KG1 (cell line): ENCODE measurements around the gene GPHN.
A peak's percentile ranks its signal among the peaks of the same experiment; 100 is the strongest.
"Not testable (repeated sequence)": the region's sequence is repeated elsewhere in the genome, so short reads cannot be mapped to it uniquely, and the experiment has no call there.

Experiments used
- DNase-seq: peaks from one replicate; lab custom pipeline; 2025; lab: John Stamatoyannopoulos, UW

GPHN gene

GRCh38 chr14:67060546-67060945 is 552.6 kb downstream of the GPHN start:
- DNase-seq = no peak

GRCh38 chr14:67067070-67067814 is 559.3 kb downstream of the GPHN start:
- DNase-seq = not testable (repeated sequence)

GRCh38 chr14:67068251-67068650 is 560.3 kb downstream of the GPHN start:
- no peak for DNase-seq

DNA sequence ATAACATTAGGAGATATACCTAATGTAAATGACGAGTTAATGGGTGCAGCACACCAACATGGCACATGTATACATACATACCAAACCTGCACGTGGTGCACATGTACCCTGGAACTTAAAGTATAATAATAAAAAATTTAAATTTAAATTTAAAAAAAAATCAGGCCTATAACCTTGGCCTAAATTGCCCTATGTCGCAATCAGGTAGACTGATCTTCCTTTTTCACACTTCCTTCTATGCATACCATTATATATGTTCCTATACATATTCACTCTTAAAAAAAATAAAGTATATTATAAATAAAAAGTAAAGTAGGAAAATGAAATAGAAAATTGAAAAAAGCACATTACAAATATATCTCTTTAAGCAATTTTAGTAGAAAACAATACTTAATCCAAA is 563.6 kb downstream of the GPHN start:
- no peak for DNase-seq

DNA sequence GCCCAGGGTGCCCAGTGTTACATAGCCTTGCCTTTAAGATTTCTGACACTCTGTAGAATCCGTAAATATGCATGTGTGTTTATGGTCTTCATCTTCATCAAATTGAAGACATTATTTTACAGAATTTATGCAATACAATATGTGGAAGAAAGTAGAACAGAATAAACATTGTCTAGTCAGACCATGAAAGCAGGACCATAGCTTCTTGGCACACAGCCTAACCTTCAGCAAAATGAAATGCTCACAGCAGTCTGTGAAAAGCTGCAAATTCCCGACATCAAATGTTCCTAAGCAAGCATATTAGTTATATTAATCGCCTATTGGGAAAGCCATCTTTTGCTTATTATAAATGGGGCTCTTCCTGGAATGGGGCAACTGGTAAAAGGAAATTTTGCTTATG is 570.0 kb downstream of the GPHN start:
- no peak for DNase-seq

DNA sequence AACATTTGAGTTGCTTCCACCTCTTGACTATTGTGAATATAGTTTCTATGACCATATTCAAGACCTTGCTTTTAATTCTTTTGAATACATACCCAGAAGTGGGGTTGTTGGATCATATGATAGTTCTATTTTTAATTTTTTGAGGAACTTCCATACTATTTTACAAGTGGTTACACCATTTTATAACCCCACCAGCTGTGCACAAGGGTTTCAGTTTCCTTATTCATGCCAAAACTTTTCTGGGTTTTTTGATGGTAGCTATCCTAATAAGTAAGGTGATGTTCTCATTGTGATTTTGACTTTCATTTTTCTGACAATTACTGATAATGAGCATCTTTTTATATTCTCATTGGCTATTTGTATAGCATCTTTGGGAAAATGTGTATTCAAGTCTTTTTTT is 571.9 kb downstream of the GPHN start:
- DNase-seq = no peak

DNA sequence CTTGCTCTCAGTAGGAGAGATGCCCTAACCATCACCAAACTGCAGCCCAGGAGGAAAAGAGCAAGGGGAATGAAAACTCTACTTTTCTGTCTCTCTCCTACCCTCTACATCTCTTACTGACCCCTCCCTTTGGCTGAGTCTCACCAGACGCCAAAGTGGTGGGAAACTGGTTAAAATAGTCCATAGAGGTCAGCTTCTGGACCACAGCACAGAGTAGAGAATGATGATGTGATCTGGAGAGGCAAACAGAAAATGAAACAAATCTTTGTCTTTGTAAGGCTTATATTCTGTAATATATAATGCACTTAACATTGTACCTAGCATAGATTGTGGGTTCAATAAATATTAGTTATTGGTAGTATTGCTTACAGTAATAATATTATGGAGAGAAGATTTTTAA is 600.3 kb downstream of the GPHN start:
- DNase-seq = no peak

- DNase-seq = no peak
Measured at GRCh38 chr14:67111022-67111421, 603.1 kb downstream of the GPHN start.

GRCh38 chr14:67112344-67112743 is 604.4 kb downstream of the GPHN start:
- DNase-seq = no peak

- no peak for DNase-seq
Measured at GRCh38 chr14:67127174-67127573, 619.2 kb downstream of the GPHN start.

GRCh38 chr14:67129768-67130167 is 621.8 kb downstream of the GPHN start:
- no peak for DNase-seq

GRCh38 chr14:67131691-67132090 is 623.7 kb downstream of the GPHN start:
- no peak for DNase-seq

GRCh38 chr14:67133144-67133543 is 625.2 kb downstream of the GPHN start:
- no peak for DNase-seq

- DNase-seq = no peak
Measured at GRCh38 chr14:67133595-67134441, 625.9 kb downstream of the GPHN start.

GRCh38 chr14:67137744-67138371 is 629.9 kb downstream of the GPHN start:
- peak; percentile 2 for DNase-seq

DNA sequence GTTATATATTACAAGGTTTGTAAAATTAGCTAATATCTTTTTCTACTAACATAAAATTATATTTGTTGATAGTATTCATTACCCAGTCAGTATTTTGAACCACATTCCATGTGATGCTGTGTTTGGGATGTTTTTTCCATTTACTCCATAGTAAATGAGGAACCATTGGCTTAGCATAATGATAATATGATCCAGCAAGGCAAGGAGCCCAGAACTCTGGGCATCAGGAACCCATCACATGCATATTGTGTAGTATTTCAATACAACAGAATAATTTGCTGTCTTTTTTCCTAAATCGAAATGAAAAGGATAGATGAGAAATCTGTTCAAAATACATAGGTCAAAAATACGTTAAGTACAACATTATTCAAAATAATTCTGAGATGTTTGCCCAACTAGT is 632.6 kb downstream of the GPHN start:
- DNase-seq = no peak

DNA sequence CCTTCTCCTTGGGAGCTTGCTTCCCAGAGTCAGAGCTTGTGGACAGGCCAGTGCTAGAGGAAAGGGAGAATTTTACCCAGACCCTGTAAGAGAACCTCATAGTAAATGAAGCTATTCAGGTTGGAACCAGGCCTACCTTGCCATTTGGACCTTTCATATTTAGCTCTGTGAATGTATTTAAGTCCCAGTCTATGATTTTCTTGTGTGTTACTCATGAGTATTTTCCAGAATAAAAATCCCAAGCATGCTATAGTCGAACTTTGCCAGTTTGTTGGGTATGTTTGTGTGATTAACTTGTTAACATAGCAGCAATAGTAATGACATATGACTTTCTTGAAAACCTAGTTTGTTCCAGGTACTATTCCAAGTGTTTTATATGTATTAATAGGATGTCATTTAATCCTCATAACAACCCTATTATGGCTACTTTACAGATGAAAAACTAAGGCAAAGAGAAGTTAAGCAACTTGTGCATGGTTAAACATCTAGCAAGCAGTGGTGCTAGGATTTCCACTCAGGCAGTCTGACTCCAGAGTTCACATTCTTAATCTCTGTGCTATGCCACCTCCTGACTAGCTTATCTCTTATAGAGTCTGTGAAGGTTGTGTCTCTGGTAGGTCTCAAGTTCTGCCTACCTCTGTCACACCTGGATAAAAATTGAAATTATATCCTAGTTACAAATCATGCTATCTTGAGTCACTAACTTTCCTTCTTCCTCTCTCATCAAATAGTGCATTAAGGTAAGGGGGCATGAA is 633.4 kb downstream of the GPHN start:
- DNase-seq = no peak

- DNase-seq = no peak
Measured at GRCh38 chr14:67151082-67151666, 643.2 kb downstream of the GPHN start.

DNA sequence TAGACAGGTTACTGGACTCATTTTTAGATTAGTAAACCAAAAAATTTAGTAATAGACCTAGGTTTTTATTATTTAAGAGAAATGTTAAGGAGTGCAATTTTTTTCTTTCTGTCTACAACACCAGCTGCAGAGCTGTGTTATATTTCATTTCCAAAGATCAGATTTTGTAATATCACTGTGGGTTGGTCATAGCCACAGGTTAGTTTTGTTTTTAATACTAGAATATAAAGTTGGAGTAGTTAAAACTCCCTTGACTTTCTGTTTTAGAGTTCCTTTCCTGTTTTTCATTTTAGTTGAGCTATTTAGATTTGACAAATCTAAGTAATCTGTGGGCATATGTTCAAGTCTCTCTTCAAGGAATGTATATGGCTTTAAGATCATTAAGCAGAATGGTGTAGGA is 650.6 kb downstream of the GPHN start:
- DNase-seq = no peak

DNA sequence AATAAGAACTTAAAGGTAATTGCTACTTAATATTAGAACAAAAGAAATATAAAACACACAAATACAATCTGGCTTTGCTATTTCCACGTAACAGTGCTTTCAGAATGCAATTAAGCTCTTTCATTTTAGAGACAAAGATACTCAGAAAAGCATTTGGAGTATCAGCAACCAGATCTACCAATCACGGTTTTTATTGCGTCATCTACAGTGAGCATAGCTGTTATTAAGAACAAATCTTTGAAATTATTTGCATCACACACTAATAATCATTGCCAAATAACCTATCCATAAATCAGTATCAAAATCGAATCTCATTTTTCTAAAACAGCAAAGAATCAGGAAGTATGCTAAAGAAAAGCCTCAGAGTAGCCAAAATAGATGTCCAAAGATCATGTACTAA is 654.4 kb downstream of the GPHN start:
- DNase-seq = no peak

DNA sequence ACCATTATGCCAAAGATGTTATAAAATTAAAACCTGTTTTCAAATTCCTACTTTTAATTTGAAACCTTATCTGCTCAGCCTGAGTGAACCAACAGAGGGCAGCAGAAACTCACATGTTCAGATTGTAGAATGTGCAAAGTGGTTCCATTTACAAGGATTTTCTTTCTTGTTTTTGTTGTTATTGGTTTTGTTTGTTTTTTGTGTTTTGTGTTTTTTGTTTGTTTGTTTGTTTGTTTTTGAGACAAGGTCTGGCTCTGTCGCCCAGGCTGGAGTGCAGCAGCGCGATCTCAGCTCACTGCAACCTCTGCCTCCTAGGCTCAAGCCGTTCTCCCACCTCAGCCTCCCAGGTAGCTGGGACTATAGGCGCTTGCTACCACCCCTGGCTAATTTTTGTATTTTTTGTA is 658.5 kb downstream of the GPHN start:
- peak; percentile 1 for DNase-seq
